ENCODE data around the gene BOK. TPM values are rescaled to one million over a fixed set of nuclear protein-coding genes. Genes with fewer than 3 reads are reported as not detected.
A peak's percentile ranks its signal among the peaks of the same experiment; 100 is the strongest.
"Not testable (repeated sequence)": the region's sequence is repeated elsewhere in the genome, so short reads cannot be mapped to it uniquely, and the experiment has no call there.

The BOK gene
- total RNA-seq, 5 donors from 2014 or later (not counting 1 experiment from before 2014, with no cell fraction given) = 0.20 to 0.89 (median 0.35) TPM; not detected in 2

- WGBS (ENCODE audit: insufficient coverage) = 98% methylated on average over 17 of the region's 17 CpGs
- H3K4me3 Mint-ChIP-seq; H3K27ac ChIP-seq (ENCODE audit: low read length); H3K27me3 Mint-ChIP-seq; CTCF ChIA-PET; H3K4me3 ChIP-seq (ENCODE audit: control insufficient read depth in 1 of 2, extremely low read depth in 1 of 2, low read length in 1 of 2); POLR2A ChIA-PET; H3K9me3 ChIP-seq; H3K27me3 ChIP-seq (replicated peaks in 1 of 2; ENCODE audit: control insufficient read depth in 2 of 2, extremely low read depth in 1 of 2, insufficient read depth in 2 of 2, low read length in 1 of 2); ATAC-seq (replicated peaks in 1 of 4); H3K27ac Mint-ChIP-seq; DNase-seq; H3K4me1 Mint-ChIP-seq; H3K4me1 ChIP-seq (ENCODE audit: control insufficient read depth in 1 of 2, extremely low read depth in 1 of 2, insufficient read depth in 2 of 2, low read length in 2 of 2): not testable (repeated sequence)
- Mint-ChIP-seq H3K36me3 (peaks cover 25% of the 10 kb centered on the region), H3K9me3 (peaks cover 5 to 19% (median 13%) of the 10 kb centered on the region in 3 donors)
- H3K36me3 ChIP-seq (ENCODE audit: control insufficient read depth in 2 of 2, extremely low read depth in 1 of 2, insufficient read depth in 1 of 2, low read length in 1 of 2) = peaks cover 10 to 26% of the 10 kb centered on the region in 2 donors
Measured at GRCh38 chr2:241589863-241590262, 31.3 kb downstream of the BOK start.

GRCh38 chr2:241590496-241591455 lies 32.2 kb downstream of the BOK start:
- H3K27me3 Mint-ChIP-seq; H3K27ac ChIP-seq (ENCODE audit: low read length); H3K4me1 Mint-ChIP-seq; H3K9me3 ChIP-seq; H3K27ac Mint-ChIP-seq; ATAC-seq (replicated peaks in 1 of 4); H3K27me3 ChIP-seq (replicated peaks in 1 of 2; ENCODE audit: control insufficient read depth in 2 of 2, extremely low read depth in 1 of 2, insufficient read depth in 2 of 2, low read length in 1 of 2); H3K4me3 ChIP-seq (ENCODE audit: control insufficient read depth in 1 of 2, extremely low read depth in 1 of 2, low read length in 1 of 2); H3K4me1 ChIP-seq (ENCODE audit: control insufficient read depth in 1 of 2, extremely low read depth in 1 of 2, insufficient read depth in 2 of 2, low read length in 2 of 2); DNase-seq; H3K4me3 Mint-ChIP-seq: not testable (repeated sequence)
- CTCF ChIA-PET = interaction anchor here in 1 of 2 donors (0.7 kb wide), 1 partner anchor 283 kb away, joined by 3 read pairs; no protein-coding TSS in a partner anchor
- Mint-ChIP-seq H3K36me3 (peaks cover 18% of the 10 kb centered on the region), H3K9me3 (peaks cover 5 to 19% (median 13%) of the 10 kb centered on the region in 3 donors)
- POLR2A ChIA-PET = interaction anchor here in 1 of 2 donors (0.6 kb wide), 1 partner anchor 286 kb away, joined by 3 read pairs; no protein-coding TSS in a partner anchor
- peaks cover 9 to 24% of the 10 kb centered on the region in 2 donors for H3K36me3 ChIP-seq (ENCODE audit: control insufficient read depth in 2 of 2, extremely low read depth in 1 of 2, insufficient read depth in 1 of 2, low read length in 1 of 2)
- 92% methylated on average over 31 of the region's 33 CpGs for WGBS (ENCODE audit: insufficient coverage)

GRCh38 chr2:241592126-241592845 lies 33.7 kb downstream of the BOK start:
- ChIA-PET CTCF (no interaction called here), POLR2A (no interaction called here)
- H3K27ac ChIP-seq (ENCODE audit: low read length) = no peak overlapping the region
- Mint-ChIP-seq H3K4me1 (no peaks in the 10 kb centered on the region), H3K27me3 (no peaks in the 10 kb centered on the region), H3K27ac (peak overlapping the region in 1 of 2 donors; percentile 16), H3K4me3 (no peak overlapping the region), H3K36me3 (peaks cover 7% of the 10 kb centered on the region), H3K9me3 (peaks cover 0 to 8% (median 5%) of the 10 kb centered on the region in 3 donors)
- no peaks in the 10 kb centered on the region for H3K4me1 ChIP-seq (ENCODE audit: control insufficient read depth in 1 of 2, extremely low read depth in 1 of 2, insufficient read depth in 2 of 2, low read length in 2 of 2)
- DNase-seq (no peak), ATAC-seq (replicated peaks in 1 of 4) (no peak)
- no peaks in the 10 kb centered on the region for H3K27me3 ChIP-seq (replicated peaks in 1 of 2; ENCODE audit: control insufficient read depth in 2 of 2, extremely low read depth in 1 of 2, insufficient read depth in 2 of 2, low read length in 1 of 2)
- peaks cover 9 to 22% of the 10 kb centered on the region in 2 donors for H3K36me3 ChIP-seq (ENCODE audit: control insufficient read depth in 2 of 2, extremely low read depth in 1 of 2, insufficient read depth in 1 of 2, low read length in 1 of 2)
- no peak overlapping the region for H3K4me3 ChIP-seq (ENCODE audit: control insufficient read depth in 1 of 2, extremely low read depth in 1 of 2, low read length in 1 of 2)
- 92% methylated on average over 15 of the region's 18 CpGs for WGBS (ENCODE audit: insufficient coverage)
- no peaks in the 10 kb centered on the region for H3K9me3 ChIP-seq

GRCh38 chr2:241593271-241593670 lies 34.7 kb downstream of the BOK start:
- CTCF ChIA-PET = no interaction called here
- H3K36me3 Mint-ChIP-seq = peaks cover 14% of the 10 kb centered on the region
- H3K4me1 ChIP-seq (ENCODE audit: control insufficient read depth in 1 of 2, extremely low read depth in 1 of 2, insufficient read depth in 2 of 2, low read length in 2 of 2) = no peaks in the 10 kb centered on the region
- H3K4me3 Mint-ChIP-seq = no peak overlapping the region
- H3K9me3 ChIP-seq = no peaks in the 10 kb centered on the region
- no peak overlapping the region for H3K27ac ChIP-seq (ENCODE audit: low read length)
- H3K27me3 ChIP-seq (replicated peaks in 1 of 2; ENCODE audit: control insufficient read depth in 2 of 2, extremely low read depth in 1 of 2, insufficient read depth in 2 of 2, low read length in 1 of 2) = no peaks in the 10 kb centered on the region
- no peaks in the 10 kb centered on the region for H3K27me3 Mint-ChIP-seq
- 94% methylated on average over 11 of the region's 16 CpGs for WGBS (ENCODE audit: insufficient coverage)
- H3K27ac Mint-ChIP-seq = no peak overlapping the region
- DNase-seq (no peak), ATAC-seq (replicated peaks in 1 of 4) (no peak)
- H3K4me3 ChIP-seq (ENCODE audit: control insufficient read depth in 1 of 2, extremely low read depth in 1 of 2, low read length in 1 of 2) = no peak overlapping the region
- peaks cover 9 to 16% of the 10 kb centered on the region in 2 donors for H3K36me3 ChIP-seq (ENCODE audit: control insufficient read depth in 2 of 2, extremely low read depth in 1 of 2, insufficient read depth in 1 of 2, low read length in 1 of 2)
- peaks cover 0 to 4% (median 3%) of the 10 kb centered on the region in 3 donors for H3K9me3 Mint-ChIP-seq
- H3K4me1 Mint-ChIP-seq = no peaks in the 10 kb centered on the region
- POLR2A ChIA-PET = no interaction called here

- no peaks in the 10 kb centered on the region for H3K9me3 ChIP-seq
- no peaks in the 10 kb centered on the region for H3K27me3 ChIP-seq (replicated peaks in 1 of 2; ENCODE audit: control insufficient read depth in 2 of 2, extremely low read depth in 1 of 2, insufficient read depth in 2 of 2, low read length in 1 of 2)
- no peak overlapping the region for H3K27ac ChIP-seq (ENCODE audit: low read length)
- peaks cover 9 to 21% of the 10 kb centered on the region in 2 donors for H3K36me3 ChIP-seq (ENCODE audit: control insufficient read depth in 2 of 2, extremely low read depth in 1 of 2, insufficient read depth in 1 of 2, low read length in 1 of 2)
- ChIA-PET CTCF (interaction anchor here (0.7 to 0.9 kb wide), 4 partner anchors 13 to 283 kb away, joined by 3 to 5 read pairs (median 4); no protein-coding TSS in a partner anchor), POLR2A (no interaction called here)
- H3K4me3 ChIP-seq (ENCODE audit: control insufficient read depth in 1 of 2, extremely low read depth in 1 of 2, low read length in 1 of 2) = no peak overlapping the region
- ATAC-seq (replicated peaks in 1 of 4) (peak in 1 of 4 experiments; percentile 58), DNase-seq (peak in 2 of 35 experiments; percentile 5 to 35)
- Mint-ChIP-seq H3K36me3 (peaks cover 25% of the 10 kb centered on the region), H3K4me1 (no peaks in the 10 kb centered on the region), H3K27ac (no peak overlapping the region), H3K4me3 (no peak overlapping the region), H3K27me3 (no peaks in the 10 kb centered on the region), H3K9me3 (no peaks in the 10 kb centered on the region)
- no peaks in the 10 kb centered on the region for H3K4me1 ChIP-seq (ENCODE audit: control insufficient read depth in 1 of 2, extremely low read depth in 1 of 2, insufficient read depth in 2 of 2, low read length in 2 of 2)
- WGBS (ENCODE audit: insufficient coverage) = 92% methylated on average over 12 of the region's 15 CpGs
Measured at GRCh38 chr2:241595600-241596140, 37.1 kb downstream of the BOK start.

- Histone ChIP-seq H3K4me3 (ENCODE audit: control insufficient read depth in 1 of 2, extremely low read depth in 1 of 2, low read length in 1 of 2) (no peak overlapping the region), H3K36me3 (ENCODE audit: control insufficient read depth in 2 of 2, extremely low read depth in 1 of 2, insufficient read depth in 1 of 2, low read length in 1 of 2) (peaks cover 9 to 22% of the 10 kb centered on the region in 2 donors), H3K9me3 (no peaks in the 10 kb centered on the region), H3K27me3 (replicated peaks in 1 of 2; ENCODE audit: control insufficient read depth in 2 of 2, extremely low read depth in 1 of 2, insufficient read depth in 2 of 2, low read length in 1 of 2) (no peaks in the 10 kb centered on the region), H3K4me1 (ENCODE audit: control insufficient read depth in 1 of 2, extremely low read depth in 1 of 2, insufficient read depth in 2 of 2, low read length in 2 of 2) (no peaks in the 10 kb centered on the region), H3K27ac (ENCODE audit: low read length) (no peak overlapping the region)
- Mint-ChIP-seq H3K27me3 (no peaks in the 10 kb centered on the region), H3K4me1 (no peaks in the 10 kb centered on the region), H3K4me3 (no peak overlapping the region), H3K27ac (no peak overlapping the region), H3K9me3 (no peaks in the 10 kb centered on the region), H3K36me3 (peaks cover 36% of the 10 kb centered on the region)
- DNase-seq = no peak
- WGBS (ENCODE audit: insufficient coverage) = 98% methylated on average over 4 of the region's 6 CpGs
- ChIA-PET CTCF (no interaction called here), POLR2A (no interaction called here)
- ATAC-seq (replicated peaks in 1 of 4) = no peak
Measured at GRCh38 chr2:241597561-241597960, 39.0 kb downstream of the BOK start.
